BE2C (cell line): Measurements from ENCODE around the gene CLEC1B.

Experiments used
- DNase-seq: peaks from one replicate; pipeline ENCODE4 v3.0.0-alpha.2; 2020
- H3K27me3 ChIP-seq: fragments of 250-450 bp; sonication (Bioruptor Pico); 2 replicates; pipeline ENCODE4 v1.5.1; 2020; ENCODE audit warnings: mild to moderate bottlenecking
- H3K36me3 ChIP-seq: fragments of 250-450 bp; sonication (Bioruptor Pico); 2 replicates; pipeline ENCODE4 v1.5.1; 2020; ENCODE audit warnings: mild to moderate bottlenecking
- H3K4me1 ChIP-seq: fragments of 250-450 bp; sonication (Bioruptor Pico); 2 replicates; pipeline ENCODE4 v1.5.1; 2020
- H3K4me3 ChIP-seq: 2 replicates; pipeline ENCODE4 v1.5.1; 2011; ENCODE audit warnings: low read depth, low read length
- H3K9me3 ChIP-seq: fragments of 250-450 bp; sonication (Bioruptor Pico); 2 replicates; pipeline ENCODE4 v1.5.1; 2020
- CTCF ChIP-seq: IDR thresholded peaks from 2 replicates; pipeline ENCODE4 v1.5.1; 2012; ENCODE audit warnings: mild to moderate bottlenecking, low read depth, low read length

CLEC1B gene

GRCh38 chr12:9951026-9951675, 47.8 kb downstream of the CLEC1B start:
- Histone ChIP-seq H3K4me3 (no peak overlapping the region), H3K36me3 (no peaks in the 10 kb centered on the region), H3K4me1 (no peaks in the 10 kb centered on the region), H3K9me3 (no peaks in the 10 kb centered on the region), H3K27me3 (no peaks in the 10 kb centered on the region)
- no peak for TF ChIP-seq CTCF
- DNase-seq, result no peak

- no peaks in the 10 kb centered on the region; the same call in 1 of the 2 replicates for H3K27me3 ChIP-seq
- no peak for TF ChIP-seq CTCF
- no peak for DNase-seq
- H3K4me3 ChIP-seq, result no peak overlapping the region
- no peaks in the 10 kb centered on the region for H3K36me3 ChIP-seq
- H3K9me3 ChIP-seq, result no peaks in the 10 kb centered on the region
- H3K4me1 ChIP-seq, result no peaks in the 10 kb centered on the region
These were observed 50.2 kb downstream of the CLEC1B start for GRCh38 chr12:9948606-9949296.

GRCh38 chr12:9947674-9948073, 51.2 kb downstream of the CLEC1B start:
- peaks cover 9% of the 10 kb centered on the region for H3K27me3 ChIP-seq
- TF ChIP-seq CTCF, result no peak
- H3K36me3 ChIP-seq, result no peaks in the 10 kb centered on the region
- no peak for DNase-seq
- H3K4me1 ChIP-seq, result no peaks in the 10 kb centered on the region
- no peaks in the 10 kb centered on the region for H3K9me3 ChIP-seq
- H3K4me3 ChIP-seq, result no peak overlapping the region

GRCh38 chr12:9944391-9944790, 54.5 kb downstream of the CLEC1B start:
- H3K4me1 ChIP-seq, result no peaks in the 10 kb centered on the region
- DNase-seq, result no peak
- no peaks in the 10 kb centered on the region for H3K9me3 ChIP-seq
- no peak overlapping the region for H3K4me3 ChIP-seq
- H3K27me3 ChIP-seq, result peaks cover 9% of the 10 kb centered on the region
- H3K36me3 ChIP-seq, result no peaks in the 10 kb centered on the region
- TF ChIP-seq CTCF, result no peak

- Histone ChIP-seq H3K4me3 (no peak overlapping the region), H3K9me3 (no peaks in the 10 kb centered on the region), H3K27me3 (peaks cover 9% of the 10 kb centered on the region), H3K4me1 (no peaks in the 10 kb centered on the region), H3K36me3 (no peaks in the 10 kb centered on the region)
- no peak for DNase-seq
- no peak for TF ChIP-seq CTCF
These were observed 55.7 kb downstream of the CLEC1B start for GRCh38 chr12:9943240-9943639.
